Osteoblast (primary cell): ENCODE data around the gene FBXL14. TPM values are rescaled to one million over a fixed set of nuclear protein-coding genes. Genes with fewer than 3 reads are reported as not detected.
A peak's percentile ranks its signal among the peaks of the same experiment; 100 is the strongest.

ENCODE experiments used
- DNase-seq: peaks from one replicate; pipeline ENCODE4 v3.0.0; 2011; ENCODE audit warnings: low spot score, mixed read lengths; ENCODE audit not compliant: insufficient read length; ENCODE audit errors: missing footprints
- H2AFZ ChIP-seq: 2 replicates; pipeline ENCODE4 v1.6.0; 2011; ENCODE audit warnings: mild to moderate bottlenecking, low read length
- H3K27ac ChIP-seq: 2 replicates; pipeline ENCODE4 v1.5.1; 2011; ENCODE audit warnings: mild to moderate bottlenecking, low read depth, low read length, moderate library complexity
- H3K27me3 ChIP-seq: 2 replicates; pipeline ENCODE4 v1.6.0; 2012; ENCODE audit warnings: mild to moderate bottlenecking, control low read depth, inconsistent platforms, low read length, moderate library complexity; ENCODE audit not compliant: insufficient read depth
- H3K36me3 ChIP-seq: 2 replicates; pipeline ENCODE4 v1.5.1; 2011; ENCODE audit warnings: mild to moderate bottlenecking, low read length, control low read depth, moderate library complexity; ENCODE audit not compliant: insufficient read depth
- H3K4me1 ChIP-seq: 2 replicates; pipeline ENCODE4 v1.5.1; 2011; ENCODE audit warnings: mild to moderate bottlenecking, low read length, control low read depth, moderate library complexity; ENCODE audit not compliant: insufficient read depth
- H3K4me2 ChIP-seq: 2 replicates; pipeline ENCODE4 v1.6.0; 2011; ENCODE audit warnings: mild to moderate bottlenecking, low read length; ENCODE audit not compliant: insufficient read depth
- H3K4me3 ChIP-seq: fragments of 200-600 bp; sonication (generic); 3 replicates; pipeline ENCODE4 v1.5.1; 2012; ENCODE audit warnings: mild to moderate bottlenecking, low read length, inconsistent platforms; ENCODE audit not compliant: insufficient read depth
- H3K79me2 ChIP-seq: 2 replicates; pipeline ENCODE4 v1.6.0; 2012; ENCODE audit warnings: mild to moderate bottlenecking, low read length, control low read depth, inconsistent platforms; ENCODE audit not compliant: insufficient read depth
- H3K9me3 ChIP-seq: 2 replicates; pipeline ENCODE4 v1.5.1; 2011; ENCODE audit warnings: low read depth, low read length, control low read depth
- H4K20me1 ChIP-seq: 2 replicates; pipeline ENCODE4 v1.6.0; 2012; ENCODE audit warnings: mild to moderate bottlenecking, low read length, control low read depth; ENCODE audit not compliant: insufficient read depth
- total RNA-seq: library from RNA; depleted of rRNA; stranded (reverse); fragments of >200 nt; gene quantifications from 2 replicates; pipeline ENCODE4 v1.2.3, GENCODE V29; 2012
- TF ChIP-seq, protein P1 (sequence below): IDR thresholded peaks from 2 replicates; pipeline ENCODE4 v1.5.1; 2011; ENCODE audit warnings: mild to moderate bottlenecking, low read depth, low read length, moderate library complexity; ENCODE audit errors: extremely low read depth

Gene FBXL14
- total RNA-seq, 1 donor: 9.8 TPM

DNA sequence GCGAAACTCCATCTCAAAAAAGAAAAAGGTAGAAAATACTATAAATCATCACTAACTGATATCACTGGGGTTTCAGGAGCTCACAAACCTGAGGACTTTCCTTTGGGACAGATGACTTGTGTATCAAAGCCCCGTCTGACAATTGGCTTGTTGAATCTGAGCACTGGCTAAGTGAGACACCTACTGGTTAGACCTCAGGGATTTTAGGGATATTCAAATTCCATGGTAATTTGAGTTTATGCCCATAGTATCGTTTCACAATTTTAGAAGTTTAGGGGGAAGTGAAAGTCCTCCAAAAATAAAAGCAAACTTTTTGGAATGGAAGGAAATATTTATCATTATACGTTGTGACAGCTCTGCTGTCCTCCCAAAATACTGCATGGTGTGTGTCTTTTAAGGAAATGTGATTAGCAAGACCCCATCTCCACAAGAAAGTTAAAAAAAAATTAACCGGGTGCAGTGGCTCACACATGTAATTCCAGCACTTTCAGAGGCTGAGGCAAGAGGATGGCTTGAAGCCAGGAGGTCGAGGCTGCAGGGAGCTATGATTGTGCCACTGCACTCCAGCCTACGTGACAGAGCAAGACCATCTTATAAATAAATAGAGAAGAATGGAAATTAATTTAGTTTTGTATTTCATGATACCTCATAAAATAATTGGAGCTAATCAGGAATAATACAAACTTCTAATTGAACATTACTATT is 49.2 kb downstream of the FBXL14 start:
- no peaks in the 10 kb centered on the region for H3K27me3 ChIP-seq
- no peak for DNase-seq
- H3K9me3 ChIP-seq: no peaks in the 10 kb centered on the region
- peaks cover 16% of the 10 kb centered on the region for H3K4me1 ChIP-seq
- no peak overlapping the region for H2AFZ ChIP-seq
- H3K4me3 ChIP-seq: no peak overlapping the region
- peaks cover 97% of the 10 kb centered on the region for H3K79me2 ChIP-seq
- TF ChIP-seq, protein P1, sequence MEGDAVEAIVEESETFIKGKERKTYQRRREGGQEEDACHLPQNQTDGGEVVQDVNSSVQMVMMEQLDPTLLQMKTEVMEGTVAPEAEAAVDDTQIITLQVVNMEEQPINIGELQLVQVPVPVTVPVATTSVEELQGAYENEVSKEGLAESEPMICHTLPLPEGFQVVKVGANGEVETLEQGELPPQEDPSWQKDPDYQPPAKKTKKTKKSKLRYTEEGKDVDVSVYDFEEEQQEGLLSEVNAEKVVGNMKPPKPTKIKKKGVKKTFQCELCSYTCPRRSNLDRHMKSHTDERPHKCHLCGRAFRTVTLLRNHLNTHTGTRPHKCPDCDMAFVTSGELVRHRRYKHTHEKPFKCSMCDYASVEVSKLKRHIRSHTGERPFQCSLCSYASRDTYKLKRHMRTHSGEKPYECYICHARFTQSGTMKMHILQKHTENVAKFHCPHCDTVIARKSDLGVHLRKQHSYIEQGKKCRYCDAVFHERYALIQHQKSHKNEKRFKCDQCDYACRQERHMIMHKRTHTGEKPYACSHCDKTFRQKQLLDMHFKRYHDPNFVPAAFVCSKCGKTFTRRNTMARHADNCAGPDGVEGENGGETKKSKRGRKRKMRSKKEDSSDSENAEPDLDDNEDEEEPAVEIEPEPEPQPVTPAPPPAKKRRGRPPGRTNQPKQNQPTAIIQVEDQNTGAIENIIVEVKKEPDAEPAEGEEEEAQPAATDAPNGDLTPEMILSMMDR: peak; percentile 42
- peak overlapping the region; percentile 27 for H3K4me2 ChIP-seq
- peaks cover 16% of the 10 kb centered on the region for H3K36me3 ChIP-seq
- no peak overlapping the region for H3K27ac ChIP-seq
- peaks cover 65% of the 10 kb centered on the region for H4K20me1 ChIP-seq

DNA sequence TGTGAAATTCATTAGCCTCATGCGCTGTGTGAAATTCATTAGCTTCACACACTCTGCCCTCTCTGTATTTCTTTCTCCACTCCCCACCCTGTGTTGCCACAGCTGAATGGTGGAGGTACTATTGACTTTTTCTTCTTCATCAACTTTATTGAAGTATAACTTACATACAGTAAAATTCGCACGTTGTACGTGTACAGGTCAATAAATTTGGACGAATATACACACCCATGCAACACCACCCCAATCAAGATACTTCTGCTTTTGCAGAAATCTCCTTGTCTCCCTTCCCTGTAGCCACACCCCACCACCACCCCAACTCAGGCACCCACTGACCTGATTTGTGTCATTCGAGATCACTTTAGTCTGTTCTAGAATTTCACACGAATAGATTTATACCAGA is 51.8 kb downstream of the FBXL14 start:
- Histone ChIP-seq H4K20me1 (peaks cover 82% of the 10 kb centered on the region), H3K27me3 (no peaks in the 10 kb centered on the region)

DNA sequence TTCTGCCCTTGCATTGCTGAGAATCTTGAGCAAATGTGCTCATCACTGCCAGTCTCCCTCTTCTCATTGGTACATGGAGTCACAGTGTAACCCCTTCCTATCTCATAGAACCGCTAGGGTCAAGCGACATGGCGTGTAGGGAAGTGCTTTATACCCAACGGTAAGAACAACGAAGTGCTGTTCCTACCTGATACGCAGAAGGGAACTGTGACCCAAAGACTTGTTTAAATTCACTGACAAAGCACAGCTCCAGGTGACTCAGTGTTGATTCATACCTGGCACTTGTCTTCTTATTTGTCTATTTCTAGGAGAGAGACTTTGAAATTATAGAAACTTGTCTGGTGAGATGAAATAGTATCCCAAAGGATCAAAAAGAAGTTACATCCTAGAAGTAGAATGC is 53.7 kb downstream of the FBXL14 start:
- no peaks in the 10 kb centered on the region for H3K27me3 ChIP-seq
- peaks cover 16% of the 10 kb centered on the region for H3K4me1 ChIP-seq
- no peaks in the 10 kb centered on the region for H3K9me3 ChIP-seq
- H3K4me2 ChIP-seq: no peak overlapping the region
- H3K36me3 ChIP-seq: no peaks in the 10 kb centered on the region
- H3K4me3 ChIP-seq: no peak overlapping the region
- H2AFZ ChIP-seq: no peak overlapping the region
- H3K27ac ChIP-seq: no peak overlapping the region
- TF ChIP-seq, protein P1: no peak
- peaks cover 83% of the 10 kb centered on the region for H4K20me1 ChIP-seq
- peaks cover 99% of the 10 kb centered on the region for H3K79me2 ChIP-seq
- DNase-seq: peak; percentile 75

More for the DNA sequence above, 51.8 kb downstream of the FBXL14 start:
- peaks cover 99% of the 10 kb centered on the region for H3K79me2 ChIP-seq
- TF ChIP-seq, protein P1: no peak
- no peaks in the 10 kb centered on the region for H3K9me3 ChIP-seq
- no peak overlapping the region for H3K4me2 ChIP-seq
- H3K4me3 ChIP-seq: no peak overlapping the region
- H2AFZ ChIP-seq: no peak overlapping the region
- H3K36me3 ChIP-seq: peaks cover 16% of the 10 kb centered on the region
- H3K27ac ChIP-seq: no peak overlapping the region
- DNase-seq: no peak
- peaks cover 16% of the 10 kb centered on the region for H3K4me1 ChIP-seq

DNA sequence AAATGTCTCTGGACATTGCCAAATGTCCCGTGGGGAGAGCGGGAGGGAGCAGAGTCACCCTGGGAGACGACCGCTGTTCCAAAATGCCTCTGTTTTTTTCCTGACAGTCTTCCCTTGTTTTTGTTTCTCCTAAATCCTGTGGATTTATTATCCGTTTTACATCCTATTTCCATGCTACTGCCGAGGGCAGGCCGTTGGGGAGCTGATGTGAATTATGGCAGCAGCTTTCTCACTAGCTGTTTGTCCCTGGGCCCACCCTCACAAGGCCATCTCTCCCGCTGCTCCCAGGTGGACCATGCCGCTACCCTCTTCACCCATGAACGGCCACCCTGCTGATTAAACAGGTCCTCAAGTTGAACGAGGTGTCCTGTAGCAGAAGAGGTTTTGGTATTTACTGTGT is 55.2 kb downstream of the FBXL14 start:
- H3K79me2 ChIP-seq: peaks cover 100% of the 10 kb centered on the region
- TF ChIP-seq, protein P1: no peak
- no peak overlapping the region for H2AFZ ChIP-seq
- no peak for DNase-seq
- H3K27ac ChIP-seq: no peak overlapping the region
- H3K4me2 ChIP-seq: no peak overlapping the region
- peaks cover 88% of the 10 kb centered on the region for H4K20me1 ChIP-seq
- no peaks in the 10 kb centered on the region for H3K9me3 ChIP-seq
- H3K36me3 ChIP-seq: no peaks in the 10 kb centered on the region
- H3K4me3 ChIP-seq: no peak overlapping the region
- H3K27me3 ChIP-seq: no peaks in the 10 kb centered on the region
- H3K4me1 ChIP-seq: peaks cover 31% of the 10 kb centered on the region
